GM19372 (cell line): ENCODE results near the gene SEMA3D.

Experiments used
- ATAC-seq: cut with Tn5 transposase; IDR thresholded peaks from one replicate; pipeline ENCODE4 v1.9.1; 2021; ENCODE audit warnings: mild to moderate bottlenecking, low read depth, moderate library complexity; ENCODE audit not compliant: unreplicated experiment

SEMA3D gene

DNA sequence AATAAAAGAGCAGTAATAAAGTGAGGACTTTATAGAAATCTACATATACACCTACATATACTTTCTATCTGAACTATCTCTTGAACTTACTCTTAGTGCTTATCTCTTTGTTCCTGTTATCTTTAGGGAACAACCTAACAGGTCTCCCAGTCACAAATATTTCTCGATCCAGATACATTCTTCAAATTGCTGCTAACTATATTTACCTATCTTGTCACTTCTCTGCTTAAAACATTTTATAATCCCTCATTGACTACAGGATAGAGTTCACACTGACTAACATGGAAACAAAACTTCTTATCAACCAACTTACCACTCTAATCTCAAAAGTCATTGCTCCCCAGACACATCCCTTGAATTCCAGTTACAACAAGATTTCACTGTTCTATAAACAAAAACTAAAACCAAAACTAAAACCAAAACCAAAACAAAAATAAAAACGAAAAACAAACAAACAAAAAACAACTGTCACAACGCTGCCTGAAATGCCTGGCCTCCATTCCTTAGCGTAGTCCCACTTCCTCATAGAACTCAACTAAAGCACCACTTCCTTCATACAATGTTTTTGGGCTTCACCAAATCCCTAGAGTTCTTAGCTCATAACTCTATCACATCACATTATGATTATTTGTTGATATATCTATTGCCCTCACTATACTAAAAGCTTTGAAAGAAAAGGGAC is 134.7 kb downstream of the SEMA3D start:
- no peak for ATAC-seq

DNA sequence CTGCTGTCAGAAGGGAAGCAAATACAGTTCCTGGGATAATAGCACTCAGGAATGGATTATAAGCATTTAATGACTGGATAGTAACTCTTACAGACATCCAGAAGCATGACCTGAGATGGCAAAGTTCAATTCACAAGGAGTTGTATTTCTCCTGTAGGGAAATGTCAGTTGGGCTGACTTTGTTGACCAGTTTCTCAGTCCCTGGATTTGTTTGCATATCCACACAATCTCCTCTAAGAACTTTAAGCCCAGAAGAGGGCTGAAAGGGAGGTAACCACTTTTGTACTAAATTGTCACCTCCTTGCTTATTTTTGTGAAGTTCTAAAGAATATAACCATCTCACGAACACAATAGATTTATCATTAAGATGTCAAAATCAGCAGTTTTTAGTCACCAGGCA is 140.3 kb downstream of the SEMA3D start:
- ATAC-seq, result no peak

DNA sequence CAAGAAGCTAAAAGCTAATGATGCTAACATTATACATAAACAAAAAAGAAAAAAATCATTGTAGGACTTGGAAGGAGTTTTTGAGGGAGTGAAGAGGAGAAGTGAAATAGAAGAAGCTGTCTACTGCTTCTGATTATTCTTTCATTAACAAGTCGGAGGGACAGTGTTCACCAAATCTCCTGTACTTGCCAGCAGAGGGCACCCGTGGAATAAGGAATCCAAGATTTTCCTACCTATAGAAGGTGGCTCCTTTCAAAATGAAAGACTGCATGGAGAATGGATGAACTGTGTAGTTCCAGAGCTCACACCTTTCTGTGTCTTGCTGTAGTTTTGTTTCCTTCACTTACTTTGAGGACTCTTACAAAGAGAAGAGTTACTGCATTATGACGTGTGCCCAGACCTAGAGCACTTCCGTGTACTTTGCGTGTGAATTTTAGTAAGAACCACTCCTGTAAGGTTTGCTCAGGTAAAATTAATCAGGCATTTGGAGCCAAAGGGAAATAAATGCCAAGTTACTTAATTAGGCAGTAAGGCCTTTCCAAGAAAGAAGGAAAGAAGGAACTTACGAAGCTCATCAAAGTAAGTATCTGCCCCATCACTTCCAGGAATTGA is 145.1 kb downstream of the SEMA3D start:
- ATAC-seq, result peak; percentile 73

DNA sequence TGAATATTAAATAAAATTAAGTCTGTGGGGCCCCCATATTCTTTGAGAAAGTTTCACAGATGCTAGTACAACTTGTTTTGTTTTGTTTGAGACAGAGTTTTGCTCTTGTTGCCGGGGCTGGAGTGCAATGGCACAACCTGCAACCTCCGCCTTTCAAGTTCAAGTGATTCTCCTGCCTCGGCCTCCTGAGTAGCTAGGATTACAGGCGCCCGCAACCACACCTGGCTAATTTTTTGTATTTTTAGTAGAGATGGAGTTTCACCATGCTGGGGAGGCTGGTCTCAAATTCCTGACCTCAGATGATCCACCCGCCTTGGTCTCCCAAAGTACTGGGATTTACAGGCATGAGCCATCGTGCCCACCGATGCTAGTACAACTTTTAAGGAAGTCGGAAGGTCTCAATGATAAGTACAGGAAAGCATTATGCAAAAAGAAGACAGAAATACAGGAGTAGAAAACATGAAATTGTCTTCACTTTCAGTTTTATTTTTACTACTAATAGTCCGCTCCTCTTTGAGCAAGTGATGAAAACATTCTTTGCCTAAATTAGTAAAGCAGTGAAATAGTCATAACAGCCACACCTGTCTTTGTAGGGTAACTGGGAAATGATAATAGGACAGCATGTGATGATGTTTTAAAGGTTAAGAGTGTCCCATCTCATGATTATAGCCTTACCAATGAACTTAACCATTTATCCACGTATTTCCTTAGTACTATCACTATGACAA is 147.5 kb downstream of the SEMA3D start:
- no peak for ATAC-seq

DNA sequence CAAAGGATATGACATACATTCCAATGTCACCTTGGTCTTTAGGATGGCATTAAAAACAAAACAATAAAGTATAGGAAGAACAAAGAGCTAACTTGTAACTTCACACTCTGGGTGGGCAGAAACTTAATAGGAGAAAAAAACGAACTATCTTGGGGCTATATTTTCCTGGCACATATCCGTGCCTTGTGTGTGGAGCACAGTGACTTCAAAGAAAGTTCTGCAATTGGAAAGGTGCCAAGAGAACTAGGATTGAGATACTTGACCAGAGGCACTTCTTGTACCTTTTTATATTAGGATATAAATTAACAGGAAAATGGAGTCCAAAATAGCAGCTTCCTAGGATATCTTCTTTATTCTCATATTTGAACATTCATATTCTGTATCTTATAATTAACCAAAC is 148.4 kb downstream of the SEMA3D start:
- ATAC-seq, result no peak

- no peak for ATAC-seq
Measured at GRCh38 chr7:85033263-85033662, 153.6 kb downstream of the SEMA3D start.

GRCh38 chr7:85031475-85031874 is 155.4 kb downstream of the SEMA3D start:
- ATAC-seq, result no peak

GRCh38 chr7:85030893-85031292 is 156.0 kb downstream of the SEMA3D start:
- peak; percentile 53 for ATAC-seq

- ATAC-seq, result no peak
Measured at GRCh38 chr7:85025312-85025756, 161.5 kb downstream of the SEMA3D start.

DNA sequence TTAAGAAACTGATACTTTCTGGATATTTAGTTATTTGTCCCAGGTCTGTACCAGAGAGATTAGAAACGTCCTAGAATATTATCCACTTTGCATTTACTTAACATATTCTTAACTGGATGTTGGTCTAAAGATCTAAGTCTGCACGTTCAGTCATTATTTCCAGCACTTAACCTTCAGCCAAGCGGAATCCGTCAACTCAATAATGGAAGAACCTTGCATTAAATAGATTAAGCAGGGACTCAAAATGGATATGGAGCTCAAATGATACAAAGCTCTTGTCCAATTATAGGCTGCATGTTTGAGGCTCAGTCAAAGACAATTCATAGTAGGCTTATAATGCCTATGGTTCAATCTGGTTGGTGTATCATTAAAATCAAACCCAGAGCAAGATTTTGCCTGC is 162.9 kb downstream of the SEMA3D start:
- ATAC-seq, result no peak

- no peak for ATAC-seq
Measured at GRCh38 chr7:85023066-85023712, 163.7 kb downstream of the SEMA3D start.

DNA sequence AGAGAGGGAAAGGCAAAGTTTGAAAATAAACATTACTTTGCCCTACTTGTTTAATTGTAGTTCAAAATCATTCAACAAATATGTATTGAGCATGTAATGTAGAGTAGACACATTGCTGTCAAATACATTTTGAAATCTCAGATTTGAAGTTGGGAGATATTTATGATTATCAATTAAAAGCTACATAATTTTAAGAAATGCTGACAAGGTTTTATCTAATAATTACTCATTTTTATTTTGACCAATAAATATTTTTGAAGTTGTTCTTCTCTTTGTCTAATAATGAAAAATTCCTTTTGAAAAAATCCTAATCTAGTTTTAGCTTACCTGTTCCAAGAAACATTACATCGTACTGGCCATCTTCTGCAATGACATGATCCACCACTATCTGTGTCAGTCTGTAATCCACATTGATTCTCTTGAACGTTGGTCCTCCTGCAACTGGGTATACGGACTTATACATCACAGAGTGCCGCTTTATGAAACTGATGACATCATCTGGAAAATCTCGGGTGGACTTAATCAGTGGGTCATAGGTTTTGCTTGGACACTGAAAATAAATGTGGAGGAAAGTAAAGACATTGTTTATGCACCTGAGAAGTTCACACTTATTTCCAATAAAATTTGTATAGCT is 164.7 kb downstream of the SEMA3D start:
- no peak for ATAC-seq

- ATAC-seq, result no peak
Measured at GRCh38 chr7:85021101-85021704, 165.7 kb downstream of the SEMA3D start.

DNA sequence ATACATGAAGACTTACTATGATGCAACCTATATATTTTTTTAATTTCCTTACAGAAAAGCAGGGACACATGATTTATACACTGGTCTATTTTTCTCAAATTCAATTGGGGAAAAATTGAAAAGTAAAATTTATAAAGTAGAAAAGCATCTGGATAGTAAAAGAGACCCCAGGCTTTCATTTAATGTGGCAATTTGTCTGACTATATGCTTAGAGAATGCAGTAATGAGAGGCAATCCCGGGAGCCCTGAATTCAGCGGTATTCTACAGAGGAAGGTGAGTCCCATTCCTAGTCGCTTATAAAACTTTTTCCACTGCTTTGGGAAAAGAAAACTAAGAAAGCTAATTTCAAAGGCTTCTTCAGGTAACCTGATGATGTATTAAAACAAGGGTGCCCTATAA is 167.1 kb downstream of the SEMA3D start:
- ATAC-seq, result no peak

- ATAC-seq, result no peak
Measured at GRCh38 chr7:85019176-85019575, 167.7 kb downstream of the SEMA3D start.

GRCh38 chr7:85018498-85018897 is 168.4 kb downstream of the SEMA3D start:
- ATAC-seq, result no peak

DNA sequence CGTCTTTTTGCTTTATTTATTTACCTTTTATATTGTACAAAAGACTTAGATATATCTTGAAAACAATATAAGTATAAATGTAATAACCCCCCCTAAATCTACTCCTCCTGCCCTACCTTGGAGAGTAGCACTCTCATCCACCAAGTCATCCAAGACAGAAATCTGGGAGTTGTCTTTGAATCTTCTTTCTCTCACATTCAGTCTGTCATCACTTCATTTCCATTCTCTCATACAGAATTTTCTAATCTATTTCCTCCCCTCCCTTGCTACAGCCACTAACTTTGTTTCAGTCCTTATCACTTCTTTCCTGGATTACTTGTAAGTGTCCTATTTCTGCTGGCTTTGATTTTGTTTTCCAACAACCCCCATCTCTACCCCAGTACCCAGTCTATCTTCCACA is 170.6 kb downstream of the SEMA3D start:
- ATAC-seq, result no peak

DNA sequence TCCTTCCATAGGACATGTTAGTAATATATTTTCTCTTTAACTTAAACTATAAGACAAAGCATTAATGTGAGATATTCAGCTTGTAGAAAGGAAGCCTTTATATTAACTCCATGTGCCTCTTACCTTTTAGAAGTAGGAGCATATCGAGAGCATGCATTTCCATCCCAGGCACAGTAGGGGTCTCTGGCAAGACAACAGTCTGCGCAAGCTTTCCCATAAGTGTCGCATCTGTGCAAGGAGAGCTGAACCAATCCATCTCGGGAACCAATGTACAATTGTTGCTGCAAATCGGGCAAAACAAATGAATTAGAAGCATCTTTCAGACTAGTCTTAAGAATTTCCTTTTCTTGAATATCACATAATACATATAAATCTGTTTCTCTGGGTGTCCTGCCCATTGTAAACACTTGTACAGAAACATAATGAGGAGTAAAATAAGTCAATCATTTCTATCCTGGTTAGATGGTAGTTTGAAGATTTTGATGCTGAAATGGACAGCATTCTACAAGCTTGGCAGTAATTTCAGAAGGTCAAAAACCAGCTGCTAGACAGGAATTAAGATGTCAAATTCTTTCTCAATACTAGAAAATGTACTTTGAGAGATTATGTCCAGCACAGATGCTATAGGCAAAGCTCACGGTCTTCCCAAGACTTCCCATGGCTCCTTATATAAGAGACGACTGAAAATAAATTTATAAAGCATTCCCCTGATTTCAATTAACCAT is 171.8 kb downstream of the SEMA3D start:
- ATAC-seq, result no peak

GRCh38 chr7:85011127-85011526 is 175.7 kb downstream of the SEMA3D start:
- ATAC-seq, result no peak

DNA sequence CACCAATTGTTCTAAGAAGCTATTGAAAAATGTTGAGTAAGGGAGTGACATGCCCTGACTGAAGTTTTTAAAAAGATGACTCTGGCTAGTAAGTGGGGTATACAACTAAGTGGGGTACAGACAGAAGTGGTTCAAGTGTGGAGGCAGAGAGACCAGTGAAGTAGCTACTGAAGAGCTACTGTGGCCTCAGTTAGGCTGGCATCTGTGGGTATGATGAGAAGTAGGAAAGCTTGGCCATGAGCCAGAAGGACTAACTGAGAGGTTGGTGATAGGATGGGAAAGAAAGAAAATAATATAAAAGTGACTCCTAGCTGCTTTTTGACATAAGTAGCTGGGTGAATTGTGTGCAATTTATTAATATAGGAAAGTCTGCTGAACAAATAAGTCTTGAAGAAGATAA is 176.6 kb downstream of the SEMA3D start:
- no peak for ATAC-seq
